PC-9 (cell line): ENCODE data around the gene SPATC1L. TPM values are rescaled to one million over a fixed set of nuclear protein-coding genes. Genes with fewer than 3 reads are reported as not detected.

Source experiments
- BruUV-seq: library from RNA; stranded (reverse); fragments of 400-500 nt; replicated peaks from 2 replicates; lab custom pipeline; 2021; lab: Mats Ljungman, UMichigan
- CTCF ChIA-PET: fragments of 300-600 bp; sonication (Branson Sonifier 250); formaldehyde crosslinking; loops from one replicate; lab custom pipeline; 2022; ENCODE audit warnings: antibody characterized with exemption; lab: Charles Lee
- POLR2A ChIA-PET: fragments of 300-600 bp; sonication (Branson Sonifier 250); formaldehyde crosslinking; loops from one replicate; lab custom pipeline; 2022; ENCODE audit warnings: antibody characterized with exemption; ENCODE audit not compliant: unreplicated experiment; lab: Charles Lee
- DNase-seq, 2 experiments: peaks; one replicate each; pipeline versions ENCODE4 v3.0.0 to v3.0.0-alpha.2; 2015 to 2022; ENCODE audit warnings: mixed read lengths in 1 of 2
- H2AFZ ChIP-seq: fragments of 200-600 bp; sonication (generic); 2 replicates; pipeline ENCODE4 v1.8.1; 2017; ENCODE audit warnings: antibody characterized with exemption
- H3F3A ChIP-seq: fragments of 200-600 bp; sonication (generic); 2 replicates; pipeline ENCODE4 v1.8.1; 2017; ENCODE audit warnings: antibody characterized with exemption, mild to moderate bottlenecking, low read depth; ENCODE audit not compliant: insufficient read depth
- H3K27ac ChIP-seq: fragments of 200-600 bp; sonication (generic); 2 replicates; pipeline ENCODE4 v1.6.1; 2016; ENCODE audit warnings: mixed run types
- H3K27me3 ChIP-seq: fragments of 200-600 bp; sonication (generic); 2 replicates; pipeline ENCODE4 v1.6.1; 2016; ENCODE audit warnings: low read depth, mixed run types; ENCODE audit not compliant: insufficient read depth
- H3K36me3 ChIP-seq: fragments of 200-600 bp; sonication (generic); 2 replicates; pipeline ENCODE4 v1.6.1; 2016; ENCODE audit warnings: low read depth, mixed run types
- H3K4me1 ChIP-seq: fragments of 200-600 bp; sonication (generic); replicated peaks from 2 replicates; pipeline ENCODE4 v1.6.1; 2016; ENCODE audit warnings: mixed run types; ENCODE audit not compliant: insufficient read depth
- H3K4me2 ChIP-seq: fragments of 200-600 bp; sonication (generic); 2 replicates; pipeline ENCODE4 v1.6.1; 2017; ENCODE audit warnings: mixed run types
- H3K4me3 ChIP-seq: fragments of 200-600 bp; sonication (generic); 2 replicates; pipeline ENCODE4 v1.6.1; 2016; ENCODE audit warnings: mixed run types
- H3K79me2 ChIP-seq: fragments of 200-600 bp; sonication (generic); 2 replicates; pipeline ENCODE4 v1.6.1; 2017; ENCODE audit warnings: low read depth, mixed run types
- H3K9me2 ChIP-seq: fragments of 200-600 bp; sonication (generic); 2 replicates; pipeline ENCODE4 v1.8.1; 2017; ENCODE audit warnings: mild to moderate bottlenecking; ENCODE audit not compliant: insufficient read depth
- H3K9me3 ChIP-seq: fragments of 200-600 bp; sonication (generic); 2 replicates; pipeline ENCODE4 v1.8.1; 2016; ENCODE audit warnings: low read depth; ENCODE audit not compliant: insufficient read depth
- H4K20me1 ChIP-seq: fragments of 200-600 bp; sonication (generic); 2 replicates; pipeline ENCODE4 v1.8.1; 2017; ENCODE audit not compliant: insufficient read depth
- EZH2 ChIP-seq: fragments of 200-600 bp; sonication (generic); IDR thresholded peaks from 2 replicates; pipeline ENCODE4 v1.8.0; 2017; ENCODE audit warnings: antibody characterized with exemption, low read depth
- intact Hi-C: fragments of 100-400 bp; cut with micrococcal nuclease; formaldehyde crosslinking; loops from one replicate; pipeline ENCODE4 v1.10.0; 2022; ENCODE audit not compliant: unreplicated experiment
- total RNA-seq: library from RNA; stranded (reverse); gene quantifications from 2 replicates; pipeline ENCODE4 v1.2.3, GENCODE V29; 2021
- TF ChIP-seq, protein P1 (sequence below): fragments of 200-600 bp; sonication (generic); conservative IDR thresholded peaks from 2 replicates; pipeline ENCODE4 v1.6.1; 2017; ENCODE audit warnings: mixed run types, antibody characterized with exemption, mild to moderate bottlenecking, moderate library complexity

Gene SPATC1L
- total RNA-seq, 1 experiment from 2014 or later = 32.7 TPM

DNA sequence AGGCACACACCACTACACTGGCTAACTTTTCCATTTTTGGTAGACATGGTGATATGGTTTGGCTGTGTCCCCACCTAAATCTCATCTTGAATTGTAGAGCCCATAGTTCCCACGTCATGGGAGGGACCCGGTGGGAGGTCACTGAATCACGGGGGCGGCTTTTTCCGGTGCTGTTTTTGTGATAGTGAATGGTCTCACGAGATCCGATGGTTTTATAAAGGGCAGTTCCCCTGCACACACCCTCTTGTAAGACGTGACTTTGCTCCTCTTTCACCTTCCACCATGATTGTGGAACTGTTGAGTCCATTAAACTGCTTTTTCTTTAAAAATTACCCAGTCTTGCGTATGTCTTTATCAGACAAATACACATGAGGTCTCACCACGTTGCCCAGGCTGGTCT, 27.6 kb downstream of the SPATC1L start:
- Histone ChIP-seq H3K9me3 (no peaks in the 10 kb centered on the region), H3K27me3 (no peaks in the 10 kb centered on the region), H3K79me2 (no peaks in the 10 kb centered on the region), H3F3A (no peaks in the 10 kb centered on the region), H3K4me2 (no peak overlapping the region), H3K4me3 (no peak overlapping the region), H4K20me1 (no peaks in the 10 kb centered on the region), H3K27ac (no peak overlapping the region), H2AFZ (no peak overlapping the region), H3K4me1 (no peaks in the 10 kb centered on the region), H3K36me3 (no peaks in the 10 kb centered on the region), H3K9me2 (no peaks in the 10 kb centered on the region)
- no peak for DNase-seq
- TF ChIP-seq, protein P1, sequence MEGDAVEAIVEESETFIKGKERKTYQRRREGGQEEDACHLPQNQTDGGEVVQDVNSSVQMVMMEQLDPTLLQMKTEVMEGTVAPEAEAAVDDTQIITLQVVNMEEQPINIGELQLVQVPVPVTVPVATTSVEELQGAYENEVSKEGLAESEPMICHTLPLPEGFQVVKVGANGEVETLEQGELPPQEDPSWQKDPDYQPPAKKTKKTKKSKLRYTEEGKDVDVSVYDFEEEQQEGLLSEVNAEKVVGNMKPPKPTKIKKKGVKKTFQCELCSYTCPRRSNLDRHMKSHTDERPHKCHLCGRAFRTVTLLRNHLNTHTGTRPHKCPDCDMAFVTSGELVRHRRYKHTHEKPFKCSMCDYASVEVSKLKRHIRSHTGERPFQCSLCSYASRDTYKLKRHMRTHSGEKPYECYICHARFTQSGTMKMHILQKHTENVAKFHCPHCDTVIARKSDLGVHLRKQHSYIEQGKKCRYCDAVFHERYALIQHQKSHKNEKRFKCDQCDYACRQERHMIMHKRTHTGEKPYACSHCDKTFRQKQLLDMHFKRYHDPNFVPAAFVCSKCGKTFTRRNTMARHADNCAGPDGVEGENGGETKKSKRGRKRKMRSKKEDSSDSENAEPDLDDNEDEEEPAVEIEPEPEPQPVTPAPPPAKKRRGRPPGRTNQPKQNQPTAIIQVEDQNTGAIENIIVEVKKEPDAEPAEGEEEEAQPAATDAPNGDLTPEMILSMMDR = no peak
- no peak for TF ChIP-seq EZH2
- CTCF ChIA-PET = no interaction called here
- intact Hi-C loops = no loop called here
- POLR2A ChIA-PET = no interaction called here
- no TSS peak for BruUV-seq

DNA sequence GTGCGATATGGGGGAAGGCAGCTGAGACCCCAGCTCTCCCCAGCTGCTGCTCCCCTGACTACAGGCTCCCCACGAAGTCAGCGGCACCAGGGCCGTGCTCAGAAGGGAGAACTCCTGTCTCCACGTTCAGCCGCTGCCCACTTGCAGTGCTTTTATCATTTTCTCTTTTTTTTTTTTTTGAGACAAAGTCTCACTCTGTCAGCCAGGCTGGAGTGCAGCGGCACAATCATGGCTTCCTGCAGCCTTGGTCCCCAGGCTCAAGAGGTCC, 27.9 kb downstream of the SPATC1L start:
- H3K9me3 ChIP-seq = no peaks in the 10 kb centered on the region
- POLR2A ChIA-PET = no interaction called here
- H2AFZ ChIP-seq = no peak overlapping the region
- H3K36me3 ChIP-seq = no peaks in the 10 kb centered on the region
- H4K20me1 ChIP-seq = no peaks in the 10 kb centered on the region
- no TSS peak for BruUV-seq
- no peak for DNase-seq
- H3K4me2 ChIP-seq = no peak overlapping the region
- no peaks in the 10 kb centered on the region for H3F3A ChIP-seq
- CTCF ChIA-PET = no interaction called here
- TF ChIP-seq, protein P1 = no peak
- no peak for TF ChIP-seq EZH2
- no peaks in the 10 kb centered on the region for H3K4me1 ChIP-seq
- intact Hi-C loops = no loop called here
- no peak overlapping the region for H3K27ac ChIP-seq
- H3K4me3 ChIP-seq = no peak overlapping the region
- no peaks in the 10 kb centered on the region for H3K9me2 ChIP-seq
- H3K27me3 ChIP-seq = no peaks in the 10 kb centered on the region
- no peaks in the 10 kb centered on the region for H3K79me2 ChIP-seq

DNA sequence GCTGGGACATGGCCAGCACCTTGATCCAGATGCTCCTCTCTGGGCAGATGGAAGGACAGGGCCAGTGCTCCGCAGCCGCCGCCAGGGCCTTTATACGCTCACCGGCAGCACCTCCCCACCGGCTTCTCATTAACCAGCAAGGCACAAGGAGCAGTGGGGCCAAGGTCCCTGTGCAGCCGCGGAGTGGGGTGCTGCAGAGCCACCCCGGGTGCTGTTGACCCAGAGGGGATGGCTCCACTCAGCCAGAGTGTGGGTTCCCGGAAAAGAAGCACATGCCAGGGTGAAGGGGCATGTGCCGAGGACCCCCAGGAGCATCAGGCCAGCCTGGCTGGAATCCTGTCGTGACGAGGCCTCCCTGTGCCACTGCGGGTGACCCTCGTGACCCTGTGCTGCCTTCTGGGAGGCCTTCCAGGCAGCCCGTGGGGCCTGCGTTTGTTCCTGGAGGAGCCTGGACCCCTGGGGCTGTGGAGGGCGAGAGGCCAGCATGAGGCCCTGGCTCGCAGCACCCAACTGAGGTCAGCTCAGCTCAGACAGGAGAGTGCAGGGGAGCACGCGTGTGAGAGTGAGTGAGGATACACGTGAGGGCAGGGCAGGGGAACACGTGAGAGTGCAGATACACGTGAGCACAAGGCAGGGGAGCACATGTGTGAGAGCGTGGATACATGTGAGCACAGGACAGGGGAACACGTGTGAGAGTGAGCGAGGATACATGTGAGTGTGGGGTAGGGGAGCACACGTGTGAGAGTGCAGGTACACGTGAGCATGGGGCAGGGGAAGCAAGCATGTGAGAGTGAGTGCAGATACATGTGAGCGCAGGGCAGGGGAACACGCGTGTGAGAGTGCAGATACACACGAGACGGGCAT, 28.5 kb downstream of the SPATC1L start, which contains the start of gene FTCD:
Gene FTCD (minus strand): TSS at position 66 of the 864 bp plus-strand sequence. CDS start 56 bp downstream, at position 10.
- Histone ChIP-seq H3K27ac (no peak within 1 kb of the TSS), H3K27me3 (no peaks in the 10 kb centered on the region), H3K79me2 (no peaks in the 10 kb centered on the region), H3K9me2 (no peaks in the 10 kb centered on the region), H2AFZ (no peak within 1 kb of the TSS), H3K4me3 (no peak within 1 kb of the TSS), H3K4me1 (no peaks in the 10 kb centered on the region), H3K36me3 (no peaks in the 10 kb centered on the region), H3K4me2 (no peak within 1 kb of the TSS), H4K20me1 (no peaks in the 10 kb centered on the region), H3K9me3 (no peaks in the 10 kb centered on the region), H3F3A (no peaks in the 10 kb centered on the region)
- no TSS peak for BruUV-seq
- TF ChIP-seq, protein P1 = no peak
- no peak for TF ChIP-seq EZH2
- CTCF ChIA-PET = no interaction called here
- POLR2A ChIA-PET = no interaction called here
- intact Hi-C loops = no loop called here
- no peak for DNase-seq
